AG09309 (cell line): ENCODE results near the gene VPS13D.

Source experiments
- DNase-seq: peaks from one replicate; pipeline ENCODE4 v3.0.0-alpha.2; 2010; ENCODE audit warnings: low read depth
- H3K4me3 ChIP-seq: 2 replicates; pipeline ENCODE4 v1.5.1; 2011; ENCODE audit warnings: mild to moderate bottlenecking, low read depth, low read length, moderate library complexity; ENCODE audit not compliant: control insufficient read depth
- TF ChIP-seq, protein P1 (sequence below): IDR thresholded peaks from 2 replicates; pipeline ENCODE4 v1.5.1; 2011; ENCODE audit warnings: mild to moderate bottlenecking, low read depth, low read length, inconsistent platforms; ENCODE audit not compliant: insufficient read depth, control insufficient read depth; ENCODE audit errors: missing control alignments

Gene VPS13D

DNA sequence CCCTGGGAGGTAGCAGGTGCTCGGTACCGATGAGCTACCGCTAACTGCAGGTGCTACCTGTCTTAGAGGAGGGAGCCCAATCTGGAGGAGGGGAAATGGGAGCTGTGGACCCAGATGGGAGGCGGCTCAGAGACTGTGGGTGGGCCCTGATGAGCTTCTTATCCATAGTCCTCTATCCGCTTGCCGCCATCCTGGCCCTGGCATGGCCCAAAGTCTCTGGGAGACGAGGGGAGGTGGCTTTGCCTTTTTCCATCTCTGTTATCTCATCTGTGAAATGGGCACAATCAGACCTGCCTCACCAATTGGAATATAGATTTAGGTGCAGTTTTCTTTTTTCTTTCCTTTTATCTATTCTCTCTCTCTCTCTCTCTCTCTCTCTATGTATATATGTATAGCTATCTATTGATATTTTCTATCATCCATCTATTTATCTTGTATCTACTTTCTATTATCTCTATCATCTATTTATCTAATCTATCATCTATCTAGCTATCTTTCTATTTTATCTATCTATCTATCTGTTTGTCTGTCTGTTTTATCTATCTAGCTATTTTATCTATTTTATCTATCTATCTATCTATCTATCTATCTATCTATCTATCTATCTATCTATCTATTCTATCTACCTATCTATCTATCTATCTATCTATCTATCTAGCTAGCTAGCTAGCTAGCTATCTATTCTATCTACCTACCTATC, 46.6 kb upstream of the VPS13D start:
- TF ChIP-seq, protein P1, sequence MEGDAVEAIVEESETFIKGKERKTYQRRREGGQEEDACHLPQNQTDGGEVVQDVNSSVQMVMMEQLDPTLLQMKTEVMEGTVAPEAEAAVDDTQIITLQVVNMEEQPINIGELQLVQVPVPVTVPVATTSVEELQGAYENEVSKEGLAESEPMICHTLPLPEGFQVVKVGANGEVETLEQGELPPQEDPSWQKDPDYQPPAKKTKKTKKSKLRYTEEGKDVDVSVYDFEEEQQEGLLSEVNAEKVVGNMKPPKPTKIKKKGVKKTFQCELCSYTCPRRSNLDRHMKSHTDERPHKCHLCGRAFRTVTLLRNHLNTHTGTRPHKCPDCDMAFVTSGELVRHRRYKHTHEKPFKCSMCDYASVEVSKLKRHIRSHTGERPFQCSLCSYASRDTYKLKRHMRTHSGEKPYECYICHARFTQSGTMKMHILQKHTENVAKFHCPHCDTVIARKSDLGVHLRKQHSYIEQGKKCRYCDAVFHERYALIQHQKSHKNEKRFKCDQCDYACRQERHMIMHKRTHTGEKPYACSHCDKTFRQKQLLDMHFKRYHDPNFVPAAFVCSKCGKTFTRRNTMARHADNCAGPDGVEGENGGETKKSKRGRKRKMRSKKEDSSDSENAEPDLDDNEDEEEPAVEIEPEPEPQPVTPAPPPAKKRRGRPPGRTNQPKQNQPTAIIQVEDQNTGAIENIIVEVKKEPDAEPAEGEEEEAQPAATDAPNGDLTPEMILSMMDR, result no peak
- H3K4me3 ChIP-seq, result no peak overlapping the region
- no peak for DNase-seq

DNA sequence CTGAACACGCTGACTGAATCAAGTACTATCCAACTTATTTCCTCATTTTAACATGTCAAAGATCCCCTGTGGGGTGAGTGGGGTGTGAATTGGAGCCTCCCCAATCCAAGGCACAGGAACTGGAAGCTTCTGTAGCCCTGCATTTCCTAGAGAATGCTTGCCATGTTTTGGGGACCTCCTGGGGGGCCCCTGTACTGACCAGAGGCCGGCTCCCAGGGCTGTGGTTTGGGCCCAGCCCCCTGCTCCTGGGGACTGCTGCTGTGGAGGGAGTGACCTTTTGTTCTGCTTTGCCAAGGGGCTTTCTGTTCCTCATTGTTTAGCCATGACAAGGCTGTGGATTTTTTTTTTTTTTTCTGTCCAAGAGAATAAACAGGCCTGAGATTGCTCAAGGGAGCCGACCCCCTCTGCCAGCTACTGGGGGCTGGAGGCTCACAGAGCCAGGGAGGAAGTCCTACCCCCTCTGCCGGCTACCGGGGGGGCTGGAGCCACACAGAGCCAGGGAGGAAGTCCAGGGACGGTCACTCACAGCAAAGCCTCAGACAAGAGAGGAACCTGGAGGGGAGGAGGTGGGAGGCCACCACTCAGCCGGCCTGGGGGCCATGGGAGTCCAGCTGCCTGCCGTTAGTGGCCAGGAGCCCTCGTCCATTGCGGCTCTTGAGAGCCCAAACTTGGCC, 45.7 kb upstream of the VPS13D start:
- no peak overlapping the region for H3K4me3 ChIP-seq
- TF ChIP-seq, protein P1, result peak; percentile 42
- no peak for DNase-seq

DNA sequence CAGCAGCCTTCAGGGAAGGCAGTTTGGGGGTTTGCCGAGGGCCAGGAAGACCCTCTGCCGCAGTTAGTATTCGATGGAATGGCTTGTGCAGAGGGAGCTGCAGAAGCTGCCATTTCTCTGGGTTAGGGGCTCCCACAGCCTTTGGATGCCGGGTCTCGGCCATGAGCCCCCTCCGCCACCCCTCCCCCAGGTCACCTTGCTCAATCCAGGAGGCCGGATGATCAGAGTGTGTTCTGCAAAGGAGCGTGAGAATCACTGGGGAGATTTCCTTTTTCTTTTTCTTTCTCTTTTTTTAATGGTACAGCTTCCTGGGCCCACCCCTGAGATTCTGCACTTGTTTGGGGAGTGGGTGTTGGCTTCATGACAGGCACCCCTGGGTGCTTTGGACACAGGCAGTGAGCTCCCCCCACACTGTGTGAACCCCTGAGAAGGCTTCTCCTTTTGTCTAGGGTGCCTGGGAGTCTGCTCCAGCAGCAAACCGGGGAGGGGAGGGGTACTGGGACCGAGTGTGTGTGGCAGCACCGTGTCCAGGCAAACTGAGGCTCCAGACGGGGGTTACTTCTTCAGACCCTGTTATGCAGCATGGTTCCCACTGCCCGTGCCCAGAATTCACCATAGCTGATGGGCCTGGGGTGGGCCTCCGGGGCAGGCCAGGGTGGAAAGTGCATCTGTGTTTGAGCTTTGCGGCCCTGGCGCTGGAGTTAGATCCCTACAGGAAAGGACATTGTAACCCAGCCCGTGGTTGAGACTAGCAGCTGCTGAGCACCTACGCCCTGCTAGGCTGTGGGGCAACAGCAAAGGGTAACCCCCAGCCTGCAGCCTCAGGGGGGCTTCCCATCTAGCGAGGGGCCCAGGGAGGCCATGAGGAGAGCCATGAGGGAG, 44.6 kb upstream of the VPS13D start:
- TF ChIP-seq, protein P1, result no peak
- no peak for DNase-seq
- no peak overlapping the region for H3K4me3 ChIP-seq

DNA sequence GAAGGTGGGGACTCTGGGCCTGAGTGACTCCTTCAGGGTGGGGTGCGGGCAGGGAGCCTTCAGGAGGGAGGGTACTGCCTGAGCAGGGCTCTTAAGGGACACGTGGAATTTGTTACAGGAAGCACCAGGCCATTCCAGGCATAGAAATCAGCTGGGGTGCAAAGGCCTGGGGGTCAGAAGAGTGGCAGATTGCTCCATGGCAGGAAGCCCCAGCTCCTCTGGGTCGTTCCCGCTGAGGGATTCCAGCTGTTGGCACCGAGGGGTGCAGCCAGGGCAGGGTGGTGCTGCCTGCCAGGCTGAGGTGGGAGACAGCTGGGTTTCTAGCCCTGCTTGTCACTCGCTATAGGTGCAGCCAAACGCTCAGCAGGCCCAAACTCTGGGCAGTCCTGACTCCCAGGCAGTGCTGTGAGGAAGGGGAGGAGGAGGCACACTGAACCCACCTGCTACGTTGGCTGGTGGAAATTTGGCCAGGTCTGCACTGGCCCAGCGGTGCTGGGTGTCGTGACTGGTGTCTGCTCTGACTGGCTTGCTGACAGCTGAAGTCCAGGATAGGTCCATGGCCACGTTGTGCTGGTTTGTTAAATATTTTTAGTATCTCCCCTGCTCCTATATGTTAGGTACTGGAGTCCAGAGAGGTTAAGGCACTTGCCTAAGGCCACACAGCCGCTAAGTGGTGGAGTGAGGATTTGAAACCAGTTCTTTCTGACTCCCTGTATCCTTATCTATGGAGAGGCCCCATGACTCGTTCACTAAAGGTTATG, 43.7 kb upstream of the VPS13D start:
- TF ChIP-seq, protein P1, result no peak
- no peak for DNase-seq
- no peak overlapping the region for H3K4me3 ChIP-seq

DNA sequence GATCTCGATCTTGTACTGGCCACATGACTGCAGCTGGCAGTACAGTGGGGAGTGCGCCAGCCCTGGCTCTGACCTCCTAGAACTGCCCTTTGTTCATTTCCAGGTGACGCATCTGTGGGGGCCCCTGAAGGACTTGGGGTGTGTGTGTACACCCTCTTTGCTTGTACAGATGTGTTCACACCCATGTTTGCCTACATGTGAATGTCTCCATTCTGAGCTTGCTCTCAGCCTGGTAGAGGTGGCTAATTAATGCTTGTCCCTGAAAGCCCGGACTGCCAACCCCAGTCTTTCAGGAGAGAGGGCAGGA, 43.2 kb upstream of the VPS13D start:
- TF ChIP-seq, protein P1, result no peak
- no peak overlapping the region for H3K4me3 ChIP-seq
- DNase-seq, result no peak

DNA sequence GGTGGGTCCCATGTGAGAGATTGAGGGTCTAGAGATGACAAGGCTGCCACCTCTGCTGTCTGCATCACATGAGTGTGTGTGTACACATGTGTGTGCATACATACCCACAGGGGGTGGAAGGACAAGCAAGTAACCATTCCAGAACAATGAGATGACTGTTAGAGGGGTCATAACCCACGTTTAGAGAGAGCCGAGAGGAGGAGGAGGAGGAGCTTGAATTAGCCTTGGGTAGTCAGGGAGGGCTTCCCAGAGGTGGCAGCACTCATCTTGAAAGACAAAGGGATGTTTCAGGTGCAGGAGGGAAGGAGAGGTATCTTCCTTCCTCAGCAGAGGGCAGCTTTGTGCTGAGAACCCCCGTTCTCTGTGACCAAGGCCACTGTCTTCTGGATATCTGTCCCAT, 41.7 kb upstream of the VPS13D start:
- DNase-seq, result no peak
- H3K4me3 ChIP-seq, result no peak overlapping the region
- TF ChIP-seq, protein P1, result no peak
